IMR-90 (cell line): ENCODE results near the gene LIN7C. TPM values are rescaled to one million over a fixed set of nuclear protein-coding genes. Genes with fewer than 3 reads are reported as not detected.

ENCODE experiments used
- ATAC-seq: fragments of 200-7000 bp; cut with Tn5 transposase; 2 replicates; pipeline ENCODE4 v1.9.1; 2020; ENCODE audit warnings: low read depth, mild to moderate bottlenecking, moderate library complexity
- BruUV-seq: library from RNA; stranded (reverse); fragments of 400-500 nt; replicated peaks from 2 replicates; lab custom pipeline; 2021; lab: Mats Ljungman, UMichigan
- CTCF ChIA-PET: fragments of 300-600 bp; formaldehyde crosslinking; extraction: SDS; loops from one replicate; lab custom pipeline; 2021; ENCODE audit warnings: antibody characterized with exemption; lab: Yijun Ruan, JAX
- POLR2A ChIA-PET: fragments of 300-600 bp; sonication (Branson Sonifier 250); formaldehyde crosslinking; loops from one replicate; lab custom pipeline; 2022; ENCODE audit warnings: antibody characterized with exemption; ENCODE audit not compliant: unreplicated experiment; lab: Charles Lee
- DNase-seq: peaks from one replicate; pipeline ENCODE4 v3.0.0; 2013
- H2AFZ ChIP-seq: replicated peaks from 2 replicates; pipeline ENCODE3; 2013; ENCODE audit warnings: low read length, mild to moderate bottlenecking; ENCODE audit not compliant: poor library complexity
- H2AK5ac ChIP-seq: 2 replicates; pipeline ENCODE4 v1.6.1; 2013; ENCODE audit warnings: low read depth, low read length, inconsistent platforms
- H2AK9ac ChIP-seq: replicated peaks from 2 replicates; pipeline ENCODE3; 2013; ENCODE audit warnings: mild to moderate bottlenecking, low read depth, low read length, moderate library complexity; ENCODE audit not compliant: poor library complexity
- H2BK120ac ChIP-seq: 2 replicates; pipeline ENCODE4 v1.6.1; 2013; ENCODE audit warnings: low read depth, low read length, inconsistent platforms
- H2BK15ac ChIP-seq: 3 replicates; pipeline ENCODE4 v1.6.1; 2013; ENCODE audit warnings: low read depth, low read length, inconsistent platforms
- H2BK20ac ChIP-seq: 2 replicates; pipeline ENCODE4 v1.6.1; 2013; ENCODE audit warnings: low read depth, mild to moderate bottlenecking, inconsistent platforms, low read length, moderate library complexity
- H2BK5ac ChIP-seq: 2 replicates; pipeline ENCODE4 v1.6.1; 2013; ENCODE audit warnings: mild to moderate bottlenecking, low read depth, low read length, inconsistent platforms; ENCODE audit not compliant: poor library complexity, severe bottlenecking
- H3K14ac ChIP-seq: replicated peaks from 2 replicates; pipeline ENCODE4 v1.6.1; 2013; ENCODE audit warnings: low read depth, low read length, inconsistent platforms
- H3K18ac ChIP-seq: 2 replicates; pipeline ENCODE4 v1.6.1; 2013; ENCODE audit warnings: low read depth, low read length, control low read depth
- H3K23ac ChIP-seq: 2 replicates; pipeline ENCODE4 v1.6.1; 2013; ENCODE audit warnings: low read depth, low read length, inconsistent platforms
- H3K27ac ChIP-seq: 2 replicates; pipeline ENCODE4 v1.5.1; 2013; ENCODE audit warnings: mild to moderate bottlenecking, control low read depth, low read length; ENCODE audit not compliant: insufficient read depth
- H3K27me3 ChIP-seq: 2 replicates; pipeline ENCODE4 v1.6.1; 2013; ENCODE audit warnings: low read length; ENCODE audit not compliant: control insufficient read depth, insufficient read depth
- H3K36me3 ChIP-seq: 2 replicates; pipeline ENCODE4 v1.6.1; 2013; ENCODE audit warnings: low read length, mixed read lengths; ENCODE audit not compliant: control insufficient read depth, insufficient read depth
- H3K4ac ChIP-seq: 2 replicates; pipeline ENCODE4 v1.6.1; 2013; ENCODE audit warnings: low read depth, low read length, inconsistent platforms
- H3K4me1 ChIP-seq: 2 replicates; pipeline ENCODE4 v1.6.1; 2013; ENCODE audit warnings: low read length, mixed read lengths; ENCODE audit not compliant: control insufficient read depth, insufficient read depth
- H3K4me2 ChIP-seq: 2 replicates; pipeline ENCODE4 v1.6.1; 2013; ENCODE audit warnings: low read depth, mild to moderate bottlenecking, control low read depth, low read length, moderate library complexity
- H3K4me3 ChIP-seq: 2 replicates; pipeline ENCODE4 v1.5.1; 2013; ENCODE audit warnings: low read depth, mild to moderate bottlenecking, control low read depth, low read length, moderate library complexity; ENCODE audit not compliant: insufficient read depth
- H3K56ac ChIP-seq: 2 replicates; pipeline ENCODE4 v1.6.1; 2013; ENCODE audit warnings: low read length, inconsistent platforms; ENCODE audit not compliant: insufficient read depth; ENCODE audit errors: extremely low read depth
- H3K79me1 ChIP-seq, 2 experiments: 2 replicates each; pipeline ENCODE4 v1.6.1; 2013; ENCODE audit warnings: low read length in 2 of 2, inconsistent platforms in 1 of 2, low read depth in 1 of 2
- H3K9ac ChIP-seq: 2 replicates; pipeline ENCODE4 v1.6.1; 2013; ENCODE audit warnings: low read depth, low read length, control low read depth
- H3K9me1 ChIP-seq: 2 replicates; pipeline ENCODE4 v1.6.1; 2013; ENCODE audit warnings: low read length, inconsistent platforms; ENCODE audit not compliant: insufficient read depth
- H3K9me3 ChIP-seq: 2 replicates; pipeline ENCODE4 v1.6.1; 2013; ENCODE audit warnings: low read length; ENCODE audit not compliant: control insufficient read depth, insufficient read depth
- H4K20me1 ChIP-seq: 2 replicates; pipeline ENCODE4 v1.6.1; 2013; ENCODE audit warnings: low read length, inconsistent platforms; ENCODE audit not compliant: insufficient read depth
- H4K5ac ChIP-seq: 2 replicates; pipeline ENCODE4 v1.6.1; 2013; ENCODE audit warnings: mild to moderate bottlenecking, low read depth, low read length, control low read depth
- H4K8ac ChIP-seq, 2 experiments: 2 replicates each; pipeline ENCODE4 v1.6.1; 2013; ENCODE audit warnings: low read depth in 2 of 2, low read length in 2 of 2, control low read depth in 1 of 2, inconsistent platforms in 1 of 2
- H4K91ac ChIP-seq: 2 replicates; pipeline ENCODE4 v1.6.1; 2013; ENCODE audit warnings: low read depth, low read length, inconsistent platforms; ENCODE audit not compliant: insufficient read depth
- BHLHE40 ChIP-seq: fragments of 150-350 bp; IDR thresholded peaks from 2 replicates; pipeline ENCODE4 v1.6.1; 2016; ENCODE audit warnings: mild to moderate bottlenecking, low read depth, low read length
- CEBPB ChIP-seq: IDR thresholded peaks from 2 replicates; pipeline ENCODE4 v1.6.1; 2012; ENCODE audit warnings: low read depth, low read length, improper control_type of control experiment
- RCOR1 ChIP-seq: IDR thresholded peaks from 2 replicates; pipeline ENCODE4 v1.6.1; 2012; ENCODE audit warnings: mild to moderate bottlenecking, low read length, improper control_type of control experiment; ENCODE audit not compliant: insufficient replicate concordance
- WGBS, 2 experiments: methylation state at CpG; one replicate each; pipeline versions ENCODE4 v1.1.5 to v1.1.7; 2013; ENCODE audit warnings: missing lambda C conversion rate in 2 of 2; ENCODE audit not compliant: insufficient read length in 1 of 2; ENCODE audit errors: extremely low coverage in 2 of 2; 5-methylcytosine and 5-hydroxymethylcytosine counted together
- dilution Hi-C: fragments of 300-500 bp; cut with HindIII; formaldehyde crosslinking; loops from one replicate; pipeline ENCODE4 v1.14.3; 2018; ENCODE audit warnings: low sequenced_read_pairs; ENCODE audit not compliant: unreplicated experiment
- in situ Hi-C: fragments of 300-500 bp; cut with MboI; formaldehyde crosslinking; loops from 3 replicates; pipeline ENCODE4 v1.14.3; 2019; ENCODE audit warnings: low sequenced_read_pairs, inconsistent platforms, mixed read lengths
- intact Hi-C: fragments of 100-400 bp; cut with micrococcal nuclease; formaldehyde crosslinking; loops from 2 replicates; pipeline ENCODE4 v1.10.0; 2022
- polyA plus RNA-seq, 3 experiments: library from polyadenylated mRNA; depleted of rRNA; stranded (reverse); fragments of >200 nt; gene quantifications; 2 replicates each; pipeline ENCODE4 v1.2.3, GENCODE V29; 2012; ENCODE audit warnings: low replicate concordance in 1 of 3
- total RNA-seq: library from RNA; depleted of rRNA; stranded (reverse); fragments of >200 nt; gene quantifications from 2 replicates; pipeline ENCODE4 v1.2.3, GENCODE V29; 2012

The LIN7C gene
- total and polyA plus RNA-seq, 2 of the 4 experiments (the other 2 are of a cell fraction), result 12.2 to 25.5 TPM

DNA sequence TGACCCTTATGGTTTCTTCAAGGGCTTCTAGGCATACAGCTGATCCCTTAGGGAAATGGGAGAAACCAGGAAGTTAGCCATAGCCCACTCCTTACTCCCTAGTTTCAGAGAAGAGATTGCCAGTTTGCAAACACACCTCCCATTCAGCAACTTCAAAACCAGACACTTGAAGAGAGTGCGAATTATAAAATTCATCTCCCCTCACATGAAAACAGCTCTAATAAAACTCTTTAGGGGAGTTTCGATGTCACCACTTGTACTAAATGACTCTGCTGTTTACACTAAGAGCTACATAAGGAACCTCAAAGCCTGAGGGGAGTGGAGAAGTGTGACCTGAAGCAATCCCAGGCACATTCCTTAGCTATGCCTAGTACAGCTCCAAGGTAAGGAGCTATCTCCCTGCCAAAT lies 42.3 kb downstream of the LIN7C start:
- intact Hi-C loops, result no loop called here
- WGBS, 2 experiments, result no CpG with 5 or more reads among the region's 2 CpGs
- ATAC-seq, result peak; percentile 50
- no peak overlapping the region for H3K27ac ChIP-seq
- no peak overlapping the region for H4K91ac ChIP-seq
- in situ Hi-C loops, result no loop called here
- H3K36me3 ChIP-seq, result no peaks in the 10 kb centered on the region
- no peak overlapping the region for H2AK5ac ChIP-seq
- H3K4me1 ChIP-seq, result peaks cover 6% of the 10 kb centered on the region; the same call in 1 of the 2 replicates
- no peaks in the 10 kb centered on the region for H3K9me3 ChIP-seq
- peaks cover 3 to 13% of the 10 kb centered on the region in 2 experiments; a peak in 2 of 4 replicates for H3K79me1 ChIP-seq
- H2BK5ac ChIP-seq, result no peak overlapping the region
- H3K4ac ChIP-seq, result no peak overlapping the region
- peak overlapping the region; percentile 38; the same call in 1 of the 2 replicates for H3K4me2 ChIP-seq
- no peak overlapping the region for H2AK9ac ChIP-seq
- no peak overlapping the region for H3K4me3 ChIP-seq
- dilution Hi-C loops, result no loop called here
- H2BK20ac ChIP-seq, result no peak overlapping the region
- no peaks in the 10 kb centered on the region; the same call in 1 of the 2 replicates for H3K9me1 ChIP-seq
- peak; percentile 44 for DNase-seq
- H2BK15ac ChIP-seq, result no peak overlapping the region
- ChIA-PET CTCF (interaction anchor here (0.6 to 1.1 kb wide), 2 partner anchors 13 to 22 kb away, joined by 3 to 7 read pairs; no protein-coding TSS in a partner anchor), POLR2A (no interaction called here)
- no TSS peak for BruUV-seq
- H2AFZ ChIP-seq, result no peak overlapping the region
- no peak overlapping the region for H3K14ac ChIP-seq
- peak overlapping the region; percentile 30; the same call in 1 of the 2 replicates for H3K18ac ChIP-seq
- H4K8ac ChIP-seq, result no peak overlapping the region; a peak in 1 of 4 replicates
- H3K23ac ChIP-seq, result no peak overlapping the region
- no peak overlapping the region for H4K5ac ChIP-seq
- H3K56ac ChIP-seq, result no peak overlapping the region
- no peaks in the 10 kb centered on the region for H4K20me1 ChIP-seq
- no peak overlapping the region for H2BK120ac ChIP-seq
- peak; percentile 22; the same call in 1 of the 2 replicates for TF ChIP-seq CEBPB
- TF ChIP-seq BHLHE40, result peak; percentile 34; the same call in 1 of the 2 replicates
- no peak for TF ChIP-seq RCOR1
- H3K9ac ChIP-seq, result no peak overlapping the region
- no peaks in the 10 kb centered on the region for H3K27me3 ChIP-seq
